Common myeloid progenitor, CD34-positive (primary cell): ENCODE data around the gene XKRX.

Source experiments
- CTCF ChIA-PET: fragments of 350-600 bp; sonication (Branson Sonifier 250); formaldehyde crosslinking; loops from one replicate; lab custom pipeline; 2021; ENCODE audit warnings: antibody characterized with exemption; lab: Charles Lee
- POLR2A ChIA-PET: fragments of 350-600 bp; sonication (Branson Sonifier 250); formaldehyde crosslinking; loops from one replicate; lab custom pipeline; 2021; ENCODE audit warnings: antibody characterized with exemption; lab: Charles Lee
- DNase-seq, 3 donors: peaks; one replicate each; pipeline versions ENCODE4 v3.0.0 to v3.0.0-alpha.2; 2013
- H3K27ac ChIP-seq, 2 experiments: 1 replicate in 1 of 2; 2 replicates in 1 of 2; pipeline ENCODE4 v1.7.0; 2013; ENCODE audit warnings: inconsistent platforms in 2 of 2, low read length in 2 of 2, mild to moderate bottlenecking in 2 of 2, low read depth in 1 of 2, moderate library complexity in 1 of 2; ENCODE audit not compliant: severe bottlenecking in 2 of 2, insufficient read depth in 1 of 2, poor library complexity in 1 of 2
- H3K27me3 ChIP-seq, 5 experiments: replicated peaks in 2 of 5; 1 replicate in 3 of 5; 2 replicates in 2 of 5; pipeline versions ENCODE4 v1.6.1 to v1.7.0; 2013; ENCODE audit warnings: low read length in 4 of 5, mild to moderate bottlenecking in 2 of 5, moderate library complexity in 2 of 5, inconsistent platforms in 1 of 5; ENCODE audit not compliant: insufficient read depth in 5 of 5, control insufficient read depth in 4 of 5
- H3K36me3 ChIP-seq, 4 experiments: 1 replicate in 2 of 4; 2 replicates in 2 of 4; pipeline versions ENCODE4 v1.6.1 to v1.7.0; 2013; ENCODE audit warnings: low read length in 3 of 4, control low read depth in 1 of 4, mild to moderate bottlenecking in 1 of 4; ENCODE audit not compliant: control insufficient read depth in 4 of 4, insufficient read depth in 4 of 4
- H3K4me1 ChIP-seq, 4 experiments: 1 replicate in 3 of 4; 2 replicates in 1 of 4; pipeline versions ENCODE4 v1.6.1 to v1.7.1; 2013; ENCODE audit warnings: low read length in 3 of 4, mild to moderate bottlenecking in 3 of 4, control low read depth in 1 of 4, inconsistent platforms in 1 of 4, moderate library complexity in 1 of 4; ENCODE audit not compliant: control insufficient read depth in 4 of 4, insufficient read depth in 4 of 4; ENCODE audit errors: control extremely low read depth in 1 of 4
- H3K4me3 ChIP-seq, 7 experiments: 1 replicate in 4 of 7; 2 replicates in 3 of 7; pipeline versions ENCODE4 v1.5.1 to v1.7.0; 2013; ENCODE audit warnings: mild to moderate bottlenecking in 7 of 7, low read length in 6 of 7, moderate library complexity in 6 of 7, inconsistent platforms in 2 of 7, low read depth in 2 of 7, control low read depth in 1 of 7; ENCODE audit not compliant: insufficient read depth in 4 of 7, control insufficient read depth in 1 of 7; ENCODE audit errors: extremely low read depth in 1 of 7
- H3K9me3 ChIP-seq, 5 experiments: 1 replicate in 4 of 5; 2 replicates in 1 of 5; pipeline versions ENCODE4 v1.6.1 to v1.7.1; 2013; ENCODE audit warnings: low read length in 4 of 5, mild to moderate bottlenecking in 2 of 5, inconsistent platforms in 1 of 5, low read depth in 1 of 5, moderate library complexity in 1 of 5; ENCODE audit not compliant: control insufficient read depth in 4 of 5, insufficient read depth in 2 of 5; ENCODE audit errors: control extremely low read depth in 1 of 5
- WGBS: methylation state at CpG from one replicate; pipeline ENCODE4 v1.1.5; 2013; ENCODE audit not compliant: insufficient coverage; 5-methylcytosine and 5-hydroxymethylcytosine counted together

Gene XKRX

GRCh38 chrX:100962811-100963210, 34.1 kb upstream of the XKRX start:
- H3K27me3 ChIP-seq = no peaks in the 10 kb centered on the region
- CTCF ChIA-PET = no interaction called here
- no CpG with 5 or more reads among the region's 3 CpGs for WGBS

GRCh38 chrX:100948557-100948956, 19.8 kb upstream of the XKRX start:
- H3K4me3 ChIP-seq = no peak overlapping the region
- DNase-seq = no peak
- no peak overlapping the region for H3K27ac ChIP-seq
- no peaks in the 10 kb centered on the region for H3K4me1 ChIP-seq
- peaks cover 0 to 1% (median 0%) of the 10 kb centered on the region in 5 experiments for H3K9me3 ChIP-seq
- no peaks in the 10 kb centered on the region for H3K36me3 ChIP-seq
- CTCF ChIA-PET = no interaction called here
- POLR2A ChIA-PET = no interaction called here
- H3K27me3 ChIP-seq = no peaks in the 10 kb centered on the region
- WGBS = 100% methylated on average over 1 of the region's 1 CpG

More at GRCh38 chrX:100962811-100963210, 34.1 kb upstream of the XKRX start:
- Histone ChIP-seq H3K36me3 (no peaks in the 10 kb centered on the region), H3K27ac (no peak overlapping the region), H3K9me3 (no peaks in the 10 kb centered on the region), H3K4me3 (no peak overlapping the region), H3K4me1 (no peaks in the 10 kb centered on the region)
- DNase-seq = no peak
- POLR2A ChIA-PET = no interaction called here

GRCh38 chrX:100946299-100946927, 17.7 kb upstream of the XKRX start:
- H3K36me3 ChIP-seq = no peaks in the 10 kb centered on the region
- no peaks in the 10 kb centered on the region for H3K4me1 ChIP-seq
- H3K27me3 ChIP-seq = no peaks in the 10 kb centered on the region
- no CpG with 5 or more reads among the region's 2 CpGs for WGBS
- no peak for DNase-seq
- H3K4me3 ChIP-seq = no peak overlapping the region
- CTCF ChIA-PET = no interaction called here
- POLR2A ChIA-PET = no interaction called here
- H3K27ac ChIP-seq = no peak overlapping the region
- H3K9me3 ChIP-seq = no peaks in the 10 kb centered on the region

GRCh38 chrX:100944601-100945000, 15.9 kb upstream of the XKRX start:
- H3K27me3 ChIP-seq = no peaks in the 10 kb centered on the region
- POLR2A ChIA-PET = no interaction called here
- no peak overlapping the region for H3K27ac ChIP-seq
- no peak overlapping the region for H3K4me3 ChIP-seq
- 100% methylated on average over 3 of the region's 3 CpGs for WGBS
- H3K9me3 ChIP-seq = no peaks in the 10 kb centered on the region
- H3K36me3 ChIP-seq = no peaks in the 10 kb centered on the region
- DNase-seq = no peak
- CTCF ChIA-PET = no interaction called here
- no peaks in the 10 kb centered on the region for H3K4me1 ChIP-seq

DNA sequence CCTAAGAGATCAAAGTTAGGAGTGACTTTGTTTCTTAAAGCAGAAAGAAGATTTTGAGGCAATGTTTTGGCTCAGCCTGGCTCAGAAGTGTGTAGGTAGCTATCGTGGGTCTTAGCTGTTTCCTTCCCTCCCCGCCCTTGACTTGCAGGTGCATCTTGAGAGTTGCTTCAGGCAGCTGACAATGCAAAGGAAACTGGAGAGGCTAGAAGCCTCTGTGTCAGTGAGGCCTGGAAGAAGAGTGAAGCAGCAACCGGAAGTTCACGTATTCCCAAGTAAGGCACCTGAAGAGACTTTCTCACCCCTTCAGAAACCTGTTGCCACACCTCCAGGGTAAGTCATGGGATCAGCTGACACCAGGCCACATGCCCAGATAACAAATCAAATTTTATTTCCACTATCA, 10.6 kb upstream of the XKRX start:
- Histone ChIP-seq H3K36me3 (no peaks in the 10 kb centered on the region), H3K27me3 (peaks cover 0 to 2% (median 0%) of the 10 kb centered on the region in 5 experiments), H3K9me3 (no peaks in the 10 kb centered on the region), H3K4me1 (no peaks in the 10 kb centered on the region), H3K4me3 (no peak overlapping the region), H3K27ac (no peak overlapping the region)
- WGBS = 100% methylated on average over 2 of the region's 4 CpGs
- no peak for DNase-seq
- ChIA-PET CTCF (no interaction called here), POLR2A (no interaction called here)

DNA sequence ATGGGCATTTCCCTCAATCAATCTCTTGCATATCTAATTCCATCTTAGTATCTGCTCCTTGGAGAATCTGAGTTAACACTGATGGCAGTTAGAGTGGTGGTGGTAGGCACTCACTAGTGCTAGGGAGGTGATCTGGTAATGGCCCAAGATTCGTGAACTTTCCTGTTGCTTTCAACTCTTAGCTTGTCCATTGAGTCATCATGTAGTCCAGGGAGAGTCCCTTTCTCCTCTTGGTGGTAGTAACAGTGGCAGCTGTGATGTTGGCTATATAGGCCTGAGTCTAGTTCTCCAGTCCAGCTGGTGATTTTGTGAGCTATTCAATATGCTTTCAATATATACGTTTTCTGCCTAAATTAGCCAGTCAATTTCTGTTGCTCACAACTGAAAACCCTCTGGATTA, 7.0 kb upstream of the XKRX start:
- CTCF ChIA-PET = no interaction called here
- 86% methylated on average over 1 of the region's 2 CpGs for WGBS
- POLR2A ChIA-PET = no interaction called here

GRCh38 chrX:100931925-100932285, 3.2 kb upstream of the XKRX start:
- 80% methylated on average over 1 of the region's 3 CpGs for WGBS
- POLR2A ChIA-PET = no interaction called here

More for the DNA sequence above, 7.0 kb upstream of the XKRX start:
- no peak for DNase-seq
- Histone ChIP-seq H3K27ac (no peak overlapping the region), H3K4me3 (no peak overlapping the region), H3K36me3 (no peaks in the 10 kb centered on the region), H3K9me3 (peaks cover 0 to 9% (median 2%) of the 10 kb centered on the region in 5 experiments), H3K27me3 (peaks cover 0 to 8% (median 0%) of the 10 kb centered on the region in 5 experiments), H3K4me1 (no peaks in the 10 kb centered on the region)

More at GRCh38 chrX:100931925-100932285, 3.2 kb upstream of the XKRX start:
- CTCF ChIA-PET = no interaction called here
- Histone ChIP-seq H3K4me3 (no peak overlapping the region), H3K4me1 (peaks cover 0 to 12% (median 9%) of the 10 kb centered on the region in 4 experiments), H3K27me3 (peaks cover 0 to 31% (median 6%) of the 10 kb centered on the region in 5 experiments), H3K36me3 (no peaks in the 10 kb centered on the region), H3K9me3 (peaks cover 0 to 11% (median 2%) of the 10 kb centered on the region in 5 experiments), H3K27ac (no peak overlapping the region)
- no peak for DNase-seq
